Spleen (tissue), 11 donors: ENCODE results near the gene TBCEL. TPM values are rescaled to one million over a fixed set of nuclear protein-coding genes. Genes with fewer than 3 reads are reported as not detected.

ENCODE experiments used
- DNase-seq: peaks from one replicate; pipeline ENCODE4 v3.0.0-alpha.2; 2020
- H3K27ac ChIP-seq, 8 donors: fragments of 200-600 bp; sonication (generic) in 7 of 8; 1 replicate in 4 of 8; 2 replicates in 4 of 8; pipeline versions ENCODE4 v1.5.0 to v1.8.0; 2016 to 2021; ENCODE audit warnings: inconsistent platforms in 4 of 8, mild to moderate bottlenecking in 4 of 8, moderate library complexity in 1 of 8
- H3K27me3 ChIP-seq, 7 donors: fragments of 200-600 bp; sonication (generic) in 6 of 7; replicated peaks in 1 of 7; 1 replicate in 4 of 7; 2 replicates in 3 of 7; pipeline versions ENCODE4 v1.5.0 to v1.8.0; 2016 to 2021; ENCODE audit warnings: inconsistent platforms in 3 of 7, mild to moderate bottlenecking in 1 of 7
- H3K36me3 ChIP-seq, 6 donors: fragments of 200-600 bp; sonication (generic) in 5 of 6; 1 replicate in 4 of 6; 2 replicates in 2 of 6; pipeline versions ENCODE4 v1.5.0 to v1.8.0; 2016 to 2021; ENCODE audit warnings: inconsistent platforms in 2 of 6
- H3K4me1 ChIP-seq, 6 donors: fragments of 200-600 bp; sonication (generic) in 5 of 6; 1 replicate in 3 of 6; 2 replicates in 3 of 6; pipeline versions ENCODE4 v1.5.0 to v1.8.0; 2016 to 2021; ENCODE audit warnings: inconsistent platforms in 3 of 6
- H3K4me3 ChIP-seq, 8 donors: fragments of 200-600 bp; sonication (generic) in 7 of 8; 1 replicate in 4 of 8; 2 replicates in 4 of 8; pipeline versions ENCODE4 v1.5.0 to v1.8.0; 2016 to 2021; ENCODE audit warnings: inconsistent platforms in 4 of 8, mild to moderate bottlenecking in 4 of 8, moderate library complexity in 2 of 8
- H3K9me3 ChIP-seq, 8 donors: fragments of 200-600 bp; sonication (generic) in 7 of 8; 1 replicate in 4 of 8; 2 replicates in 4 of 8; pipeline versions ENCODE4 v1.5.0 to v1.8.0; 2016 to 2021; ENCODE audit warnings: inconsistent platforms in 4 of 8
- CTCF ChIP-seq, 11 experiments: fragments of 200-600 bp in 7 of 11; fragments of 450-650 bp in 4 of 11; sonication (generic) in 4 of 11; IDR thresholded peaks in 8 of 11; conservative IDR thresholded peaks in 3 of 11; 1 replicate in 7 of 11; 2 replicates in 4 of 11; pipeline versions ENCODE4 v1.4.0 to v1.8.0; 2016 to 2021; ENCODE audit warnings: antibody characterized with exemption in 11 of 11, inconsistent platforms in 4 of 11, mild to moderate bottlenecking in 1 of 11
- POLR2A ChIP-seq, 3 donors: fragments of 450-650 bp; IDR thresholded peaks; one replicate each; pipeline ENCODE4 v1.5.1; 2017; ENCODE audit warnings: antibody characterized with exemption in 3 of 3, mild to moderate bottlenecking in 1 of 3
- POLR2AphosphoS5 ChIP-seq, 3 donors: sonication (generic); formaldehyde crosslinking; IDR thresholded peaks; one replicate each; pipeline ENCODE4 v1.5.1; 2017; ENCODE audit warnings: antibody characterized with exemption in 3 of 3
- WGBS, 5 donors: extraction: QIAGEN DNeasy Blood & Tissue Kit in 3 of 5; methylation state at CpG; one replicate each; pipeline versions ENCODE4 v1.1.5 to v1.1.7; 2013 to 2018; 5-methylcytosine and 5-hydroxymethylcytosine counted together
- intact Hi-C: fragments of 100-400 bp; cut with DNase I; formaldehyde crosslinking; loops from one replicate; pipeline ENCODE4 v1.15.0; 2023; ENCODE audit warnings: low total_unique reads
- polyA plus RNA-seq, 3 donors: library from polyadenylated mRNA; stranded (reverse); fragments of 200-250 nt; gene quantifications; one replicate each; pipeline ENCODE4 v1.2.1, GENCODE V29; 2013
- total RNA-seq, 7 donors: library from RNA; depleted of rRNA in 3 of 7; stranded (reverse); fragments of >200 nt in 3 of 7; fragmentation: NEBNext Ultra II Directional in 4 of 7; extraction: Animal tissue kit (Norgen Biotek cat#: 25700) in 4 of 7; gene quantifications; one replicate each; pipeline versions ENCODE4 v1.1.0 to v1.2.1, GENCODE V29; 2016 to 2021
- donor health status: healthy with polysubstance abuse.
- donor health status: DM: no; HTN: no; CAD: no; lungs with moderate emphysema.
- donor health status: DM: no; HTN: no; CAD: no.
- donor health status: Bipolar disorder and iron deficiency.
- donor health status: healthy.
- donor health status: DM: no; HTN: no; CAD: no.
- donor health status: DM: yes; HTN: yes; CAD: no.

The TBCEL gene
- total and polyA plus RNA-seq, 10 donors: 3.9 to 49.3 (median 31.6) TPM

DNA sequence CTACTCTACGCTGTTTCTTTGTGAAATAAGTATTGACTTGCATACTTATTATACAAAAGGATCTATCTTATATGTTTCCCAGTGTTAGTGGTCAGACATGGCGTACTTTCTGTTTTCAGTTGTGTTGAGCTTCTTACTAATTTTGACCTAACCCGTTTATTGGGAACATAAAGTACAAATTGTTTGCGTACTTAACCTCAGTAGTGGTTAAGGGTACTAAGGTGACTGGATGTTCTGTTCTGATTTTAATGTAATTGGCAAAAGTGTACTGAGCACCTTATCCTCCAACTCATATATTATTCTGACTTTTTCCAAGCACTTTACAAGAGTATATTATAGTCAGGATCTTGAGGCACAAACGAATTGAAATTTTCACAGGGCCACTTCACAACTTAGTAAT is 17.2 kb downstream of the TBCEL start:
- intact Hi-C loops: no loop called here
- Histone ChIP-seq H3K4me1 (peaks cover 0 to 7% (median 0%) of the 10 kb centered on the region in 6 donors), H3K36me3 (peaks cover 0 to 9% (median 3%) of the 10 kb centered on the region in 6 donors), H3K27me3 (no peaks in the 10 kb centered on the region), H3K4me3 (no peak overlapping the region), H3K27ac (no peak overlapping the region), H3K9me3 (no peaks in the 10 kb centered on the region)
- WGBS, 5 donors: 90 to 96% (median 94%) methylated on average over 5 of the region's 5 CpGs
- TF ChIP-seq CTCF (IDR thresholded peaks at IDR 0.05 in 8 of 11, conservative IDR thresholded peaks at IDR 0.05 in 3 of 11): no peak
- TF ChIP-seq POLR2AphosphoS5 (IDR thresholded peaks at IDR 0.05): no peak
- no peak for TF ChIP-seq POLR2A (IDR thresholded peaks at IDR 0.05)
- DNase-seq: no peak

DNA sequence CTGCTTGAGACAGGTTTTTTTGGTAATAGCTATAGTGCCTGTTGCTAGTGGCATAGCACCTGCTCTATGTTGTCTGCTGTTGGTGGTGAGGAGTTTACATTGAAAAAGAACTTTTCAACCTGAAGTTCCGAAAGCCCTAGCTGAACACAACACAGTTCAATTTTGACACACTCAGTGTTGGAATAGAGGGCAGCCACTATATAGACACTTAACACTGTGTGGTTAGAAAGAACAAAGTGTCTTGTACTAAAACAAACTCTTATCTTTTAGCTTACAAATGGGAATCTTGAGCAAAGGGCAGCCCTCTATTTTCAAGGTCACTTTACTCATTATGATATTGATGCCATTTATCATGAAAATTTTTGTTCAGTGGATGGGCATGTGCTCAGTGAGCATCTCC is 18.4 kb downstream of the TBCEL start:
- TF ChIP-seq CTCF (IDR thresholded peaks at IDR 0.05 in 8 of 11, conservative IDR thresholded peaks at IDR 0.05 in 3 of 11): no peak
- no peak for TF ChIP-seq POLR2A (IDR thresholded peaks at IDR 0.05)
- H3K27ac ChIP-seq: no peak overlapping the region
- peaks cover 0 to 22% (median 6%) of the 10 kb centered on the region in 6 donors for H3K36me3 ChIP-seq
- DNase-seq: no peak
- H3K27me3 ChIP-seq: no peaks in the 10 kb centered on the region
- H3K9me3 ChIP-seq: no peaks in the 10 kb centered on the region
- intact Hi-C loops: no loop called here
- 87 to 100% (median 97%) methylated on average over 1 of the region's 1 CpG for WGBS, 5 donors
- H3K4me3 ChIP-seq: no peak overlapping the region
- peaks cover 0 to 7% (median 0%) of the 10 kb centered on the region in 6 donors for H3K4me1 ChIP-seq

- 81 to 93% (median 90%) methylated on average over 1 of the region's 1 CpG for WGBS, 5 donors
- intact Hi-C loops: no loop called here
These were observed 24.0 kb downstream of the TBCEL start for GRCh38 chr11:121047926-121048325.

More at GRCh38 chr11:121047926-121048325, 24.0 kb downstream of the TBCEL start:
- Histone ChIP-seq H3K36me3 (peaks cover 0 to 74% (median 15%) of the 10 kb centered on the region in 6 donors), H3K4me1 (no peaks in the 10 kb centered on the region), H3K27ac (no peak overlapping the region), H3K9me3 (no peaks in the 10 kb centered on the region), H3K4me3 (no peak overlapping the region), H3K27me3 (no peaks in the 10 kb centered on the region)
- no peak for DNase-seq
- TF ChIP-seq POLR2AphosphoS5 (IDR thresholded peaks at IDR 0.05): no peak
- no peak for TF ChIP-seq CTCF (IDR thresholded peaks at IDR 0.05 in 8 of 11, conservative IDR thresholded peaks at IDR 0.05 in 3 of 11)
- TF ChIP-seq POLR2A (IDR thresholded peaks at IDR 0.05): no peak
